H1 (cell line): ENCODE results near the gene TMEM45A.

Experiments used
- ATF3 ChIP-seq: IDR thresholded peaks from 2 replicates; pipeline ENCODE4 v1.6.1; 2011; ENCODE audit warnings: low read depth, mild to moderate bottlenecking, low read length; ENCODE audit not compliant: insufficient read depth
- CTCF ChIP-seq, 3 experiments: IDR thresholded peaks; 1 replicate in 2 of 3; 2 replicates in 1 of 3; pipeline versions ENCODE4 v1.5.1 to v1.6.1; 2011; ENCODE audit warnings: low read length in 3 of 3, mild to moderate bottlenecking in 3 of 3, inconsistent platforms in 2 of 3, low read depth in 1 of 3, moderate library complexity in 1 of 3; ENCODE audit not compliant: insufficient read depth in 1 of 3; ENCODE audit errors: control extremely low read depth in 1 of 3
- HDAC2 ChIP-seq, 2 experiments: fragments of 300-600 bp in 1 of 2; sonication (generic) in 1 of 2; IDR thresholded peaks; 2 replicates each; pipeline ENCODE4 v1.6.1; 2011 to 2012; ENCODE audit warnings: low read depth in 2 of 2, low read length in 2 of 2, mild to moderate bottlenecking in 2 of 2, moderate library complexity in 2 of 2, borderline replicate concordance in 1 of 2, inconsistent platforms in 1 of 2
- POLR2A ChIP-seq, 2 experiments: IDR thresholded peaks; 1 replicate in 1 of 2; 2 replicates in 1 of 2; pipeline ENCODE4 v1.6.1; 2011; ENCODE audit warnings: low read depth in 2 of 2, low read length in 2 of 2, mild to moderate bottlenecking in 2 of 2; ENCODE audit errors: control extremely low read depth in 1 of 2
- SIRT6 ChIP-seq: IDR thresholded peaks from one replicate; pipeline ENCODE4 v1.7.1; 2012; ENCODE audit warnings: low read length, inconsistent platforms
- YY1 ChIP-seq: IDR thresholded peaks from 2 replicates; pipeline ENCODE4 v1.6.1; 2011; ENCODE audit warnings: low read depth, mild to moderate bottlenecking, low read length

- TF ChIP-seq SIRT6: no peak
- TF ChIP-seq CTCF (IDR thresholded peaks at IDR 0.05; ENCODE audit: control extremely low read depth in 1 of 3, insufficient read depth in 1 of 3, low read depth in 1 of 3, low read length in 3 of 3): no peak
- TF ChIP-seq ATF3: no peak
- TF ChIP-seq YY1: no peak
- no peak for TF ChIP-seq HDAC2 (IDR thresholded peaks at IDR 0.05; ENCODE audit: borderline replicate concordance in 1 of 2, low read depth in 2 of 2, low read length in 2 of 2)
- no peak for TF ChIP-seq POLR2A (IDR thresholded peaks at IDR 0.05; ENCODE audit: control extremely low read depth in 1 of 2, low read depth in 2 of 2, low read length in 2 of 2)
These were observed 55.6 kb downstream of the TMEM45A start for GRCh38 chr3:100548053-100548452.
